ENCODE measurements around the gene CFLAR. TPM values are rescaled to one million over a fixed set of nuclear protein-coding genes. Genes with fewer than 3 reads are reported as not detected.
"Not testable (repeated sequence)": the region's sequence is repeated elsewhere in the genome, so short reads cannot be mapped to it uniquely, and the experiment has no call there.

Gene CFLAR
- total and polyA plus RNA-seq, 9 donors: 27.4 to 48.9 (median 31.6) TPM

- no peak overlapping the region for H3K4me3 ChIP-seq (ENCODE audit: low read length)
- no peak overlapping the region for H3K27ac ChIP-seq (ENCODE audit: low read length)
- DNase-seq: no peak
- peaks cover 3% of the 10 kb centered on the region for H3K9me3 ChIP-seq (replicated peaks; ENCODE audit: control insufficient read depth, low read depth, low read length)
- 80% methylated on average over 1 of the region's 1 CpG for WGBS (ENCODE audit: insufficient coverage)
- no peaks in the 10 kb centered on the region for H3K4me1 ChIP-seq (ENCODE audit: control insufficient read depth, insufficient read depth, low read length)
- no peaks in the 10 kb centered on the region for H3K27me3 ChIP-seq (ENCODE audit: control insufficient read depth, insufficient read depth, low read length)
- no peaks in the 10 kb centered on the region for H3K36me3 ChIP-seq (ENCODE audit: control insufficient read depth, insufficient read depth, low read length)
These were observed 58.7 kb downstream of the CFLAR start for GRCh38 chr2:201174687-201175086.

GRCh38 chr2:201176081-201176481 is 60.1 kb downstream of the CFLAR start:
- no peak overlapping the region for H3K27ac ChIP-seq (ENCODE audit: low read length)
- no peak for DNase-seq
- WGBS (ENCODE audit: insufficient coverage): no CpG with 5 or more reads among the region's 6 CpGs
- peaks cover 3% of the 10 kb centered on the region for H3K9me3 ChIP-seq (replicated peaks; ENCODE audit: control insufficient read depth, low read depth, low read length)
- no peaks in the 10 kb centered on the region for H3K4me1 ChIP-seq (ENCODE audit: control insufficient read depth, insufficient read depth, low read length)
- no peaks in the 10 kb centered on the region for H3K27me3 ChIP-seq (ENCODE audit: control insufficient read depth, insufficient read depth, low read length)
- no peak overlapping the region for H3K4me3 ChIP-seq (ENCODE audit: low read length)
- H3K36me3 ChIP-seq (ENCODE audit: control insufficient read depth, insufficient read depth, low read length): no peaks in the 10 kb centered on the region

- peaks cover 3% of the 10 kb centered on the region for H3K9me3 ChIP-seq (replicated peaks; ENCODE audit: control insufficient read depth, low read depth, low read length)
- no peaks in the 10 kb centered on the region for H3K4me1 ChIP-seq (ENCODE audit: control insufficient read depth, insufficient read depth, low read length)
- no peaks in the 10 kb centered on the region for H3K27me3 ChIP-seq (ENCODE audit: control insufficient read depth, insufficient read depth, low read length)
- WGBS (ENCODE audit: insufficient coverage): no CpG with 5 or more reads among the region's 3 CpGs
- H3K36me3 ChIP-seq (ENCODE audit: control insufficient read depth, insufficient read depth, low read length): no peaks in the 10 kb centered on the region
- DNase-seq: peak; percentile 32
- no peak overlapping the region for H3K27ac ChIP-seq (ENCODE audit: low read length)
- H3K4me3 ChIP-seq (ENCODE audit: low read length): no peak overlapping the region
These were observed 64.0 kb downstream of the CFLAR start for GRCh38 chr2:201180010-201180409.

GRCh38 chr2:201182650-201183364 is 66.8 kb downstream of the CFLAR start, which contains the start of gene CASP10:
CASP10 (plus strand) TSS chr2:201183141; CDS start chr2:201185778, 2,637 bp downstream.
- peak within 1 kb of the TSS; percentile 80 for H3K27ac ChIP-seq (ENCODE audit: low read length)
- H3K4me3 ChIP-seq (ENCODE audit: low read length): peak within 1 kb of the TSS; percentile 45
- WGBS (ENCODE audit: insufficient coverage): 65% methylated on average over 9 of the region's 11 CpGs
- peaks cover 3% of the 10 kb centered on the region for H3K9me3 ChIP-seq (replicated peaks; ENCODE audit: control insufficient read depth, low read depth, low read length)
- peak; percentile 65 for DNase-seq
- no peaks in the 10 kb centered on the region for H3K4me1 ChIP-seq (ENCODE audit: control insufficient read depth, insufficient read depth, low read length)
- no peaks in the 10 kb centered on the region for H3K27me3 ChIP-seq (ENCODE audit: control insufficient read depth, insufficient read depth, low read length)
- H3K36me3 ChIP-seq (ENCODE audit: control insufficient read depth, insufficient read depth, low read length): no peaks in the 10 kb centered on the region

DNA sequence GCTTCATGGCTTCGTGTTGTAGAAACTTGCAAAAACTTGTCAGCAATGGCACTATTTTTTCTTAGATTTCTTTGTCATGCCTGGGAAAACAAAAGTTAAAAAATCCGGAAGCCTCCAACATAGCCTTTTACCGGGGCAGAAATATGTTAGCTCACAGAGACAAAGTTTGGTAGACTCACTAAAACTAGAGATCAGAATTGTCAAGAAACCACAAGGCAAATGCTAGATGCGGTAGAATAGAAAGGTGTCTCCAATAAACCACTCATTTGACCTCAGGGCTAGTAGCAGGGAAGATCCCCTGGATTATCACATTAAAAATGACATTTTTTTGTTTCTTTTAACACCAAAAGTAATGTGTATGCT is 67.4 kb downstream of the CFLAR start:
- Histone ChIP-seq H3K27ac (ENCODE audit: low read length) (peak overlapping the region; percentile 80), H3K9me3 (replicated peaks; ENCODE audit: control insufficient read depth, low read depth, low read length) (no peaks in the 10 kb centered on the region), H3K4me3 (ENCODE audit: low read length) (peak overlapping the region; percentile 45), H3K27me3 (ENCODE audit: control insufficient read depth, insufficient read depth, low read length) (no peaks in the 10 kb centered on the region), H3K36me3 (ENCODE audit: control insufficient read depth, insufficient read depth, low read length) (no peaks in the 10 kb centered on the region), H3K4me1 (ENCODE audit: control insufficient read depth, insufficient read depth, low read length) (no peaks in the 10 kb centered on the region)
- DNase-seq: no peak
- 80% methylated on average over 1 of the region's 4 CpGs for WGBS (ENCODE audit: insufficient coverage)

DNA sequence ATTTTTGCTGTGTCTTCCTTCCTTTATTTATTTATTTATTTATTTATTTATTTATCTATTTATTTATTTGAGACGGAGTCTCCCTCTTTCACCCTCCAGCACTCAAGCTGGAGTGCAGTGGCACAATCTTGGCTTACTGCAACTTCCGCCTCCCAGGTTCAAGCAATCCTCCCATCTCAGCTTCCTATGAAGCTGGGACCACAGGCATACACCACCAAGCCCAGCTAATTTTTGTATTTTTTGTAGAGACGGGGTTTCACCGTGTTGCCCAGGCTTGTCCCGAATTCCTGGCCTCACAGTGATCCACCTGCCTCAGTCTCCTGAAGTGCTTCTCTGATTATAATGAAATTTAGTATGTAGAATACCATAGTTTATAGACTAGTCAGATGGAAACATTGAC is 67.9 kb downstream of the CFLAR start:
- H3K36me3 ChIP-seq (ENCODE audit: control insufficient read depth, insufficient read depth, low read length); H3K27me3 ChIP-seq (ENCODE audit: control insufficient read depth, insufficient read depth, low read length); H3K9me3 ChIP-seq (replicated peaks; ENCODE audit: control insufficient read depth, low read depth, low read length); H3K4me1 ChIP-seq (ENCODE audit: control insufficient read depth, insufficient read depth, low read length); DNase-seq: not testable (repeated sequence)
- 83% methylated on average over 1 of the region's 5 CpGs for WGBS (ENCODE audit: insufficient coverage)
- H3K4me3 ChIP-seq (ENCODE audit: low read length): peak overlapping the region; percentile 45
- H3K27ac ChIP-seq (ENCODE audit: low read length): peak overlapping the region; percentile 13

GRCh38 chr2:201184248-201184647 is 68.3 kb downstream of the CFLAR start:
- Histone ChIP-seq H3K4me3 (ENCODE audit: low read length) (peak overlapping the region; percentile 45), H3K27ac (ENCODE audit: low read length) (peak overlapping the region; percentile 13)
- not testable (repeated sequence) for H3K4me1 ChIP-seq (ENCODE audit: control insufficient read depth, insufficient read depth, low read length); H3K27me3 ChIP-seq (ENCODE audit: control insufficient read depth, insufficient read depth, low read length); DNase-seq; H3K9me3 ChIP-seq (replicated peaks; ENCODE audit: control insufficient read depth, low read depth, low read length); H3K36me3 ChIP-seq (ENCODE audit: control insufficient read depth, insufficient read depth, low read length)
- WGBS (ENCODE audit: insufficient coverage): no CpG with 5 or more reads among the region's 6 CpGs

DNA sequence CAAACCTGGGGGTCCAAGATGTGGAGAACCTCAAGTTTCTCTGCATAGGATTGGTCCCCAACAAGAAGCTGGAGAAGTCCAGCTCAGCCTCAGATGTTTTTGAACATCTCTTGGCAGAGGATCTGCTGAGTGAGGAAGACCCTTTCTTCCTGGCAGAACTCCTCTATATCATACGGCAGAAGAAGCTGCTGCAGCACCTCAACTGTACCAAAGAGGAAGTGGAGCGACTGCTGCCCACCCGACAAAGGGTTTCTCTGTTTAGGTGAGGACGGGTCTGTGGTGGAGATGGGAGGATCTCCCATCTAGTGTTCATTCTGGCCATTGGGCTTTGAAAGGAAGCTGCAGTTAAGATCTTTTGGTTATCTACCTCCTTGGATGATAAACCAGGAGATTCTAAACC is 69.9 kb downstream of the CFLAR start:
- Histone ChIP-seq H3K4me3 (ENCODE audit: low read length) (no peak overlapping the region), H3K4me1 (ENCODE audit: control insufficient read depth, insufficient read depth, low read length) (no peaks in the 10 kb centered on the region), H3K36me3 (ENCODE audit: control insufficient read depth, insufficient read depth, low read length) (no peaks in the 10 kb centered on the region), H3K27ac (ENCODE audit: low read length) (no peak overlapping the region), H3K27me3 (ENCODE audit: control insufficient read depth, insufficient read depth, low read length) (no peaks in the 10 kb centered on the region), H3K9me3 (replicated peaks; ENCODE audit: control insufficient read depth, low read depth, low read length) (peaks cover 2% of the 10 kb centered on the region)
- no CpG with 5 or more reads among the region's 4 CpGs for WGBS (ENCODE audit: insufficient coverage)
- no peak for DNase-seq

DNA sequence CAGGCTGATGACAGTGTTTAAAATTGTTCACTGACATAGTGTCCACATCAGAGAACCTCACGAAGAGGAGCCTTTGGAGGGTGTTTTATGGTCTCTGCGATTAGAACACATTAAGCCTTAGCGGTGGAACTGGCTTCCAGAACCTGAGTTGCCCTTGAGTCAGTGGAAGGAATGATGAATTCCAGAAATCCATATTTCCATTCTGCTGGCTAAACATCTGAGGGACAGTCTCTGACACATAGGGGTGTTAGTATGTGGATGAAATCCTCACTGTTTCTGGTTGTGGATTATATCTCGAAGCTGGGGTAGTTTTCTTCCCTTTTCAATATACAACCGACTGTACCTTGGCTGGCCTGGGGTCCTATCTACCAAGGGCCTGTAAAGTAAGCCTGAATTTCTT is 71.0 kb downstream of the CFLAR start:
- no peak for DNase-seq
- H3K27ac ChIP-seq (ENCODE audit: low read length): no peak overlapping the region
- no peaks in the 10 kb centered on the region for H3K4me1 ChIP-seq (ENCODE audit: control insufficient read depth, insufficient read depth, low read length)
- no peaks in the 10 kb centered on the region for H3K36me3 ChIP-seq (ENCODE audit: control insufficient read depth, insufficient read depth, low read length)
- no CpG with 5 or more reads among the region's 5 CpGs for WGBS (ENCODE audit: insufficient coverage)
- H3K9me3 ChIP-seq (replicated peaks; ENCODE audit: control insufficient read depth, low read depth, low read length): peaks cover 2% of the 10 kb centered on the region
- H3K27me3 ChIP-seq (ENCODE audit: control insufficient read depth, insufficient read depth, low read length): no peaks in the 10 kb centered on the region
- H3K4me3 ChIP-seq (ENCODE audit: low read length): no peak overlapping the region

- no peaks in the 10 kb centered on the region for H3K36me3 ChIP-seq (ENCODE audit: control insufficient read depth, insufficient read depth, low read length)
- WGBS (ENCODE audit: insufficient coverage): 100% methylated on average over 1 of the region's 4 CpGs
- no peaks in the 10 kb centered on the region for H3K4me1 ChIP-seq (ENCODE audit: control insufficient read depth, insufficient read depth, low read length)
- H3K4me3 ChIP-seq (ENCODE audit: low read length): no peak overlapping the region
- no peaks in the 10 kb centered on the region for H3K27me3 ChIP-seq (ENCODE audit: control insufficient read depth, insufficient read depth, low read length)
- no peak for DNase-seq
- H3K27ac ChIP-seq (ENCODE audit: low read length): no peak overlapping the region
- H3K9me3 ChIP-seq (replicated peaks; ENCODE audit: control insufficient read depth, low read depth, low read length): peaks cover 2% of the 10 kb centered on the region
These were observed 72.5 kb downstream of the CFLAR start for GRCh38 chr2:201188449-201188848.
